Epithelial cell of prostate (primary cell): Measurements from ENCODE around the gene ERAS.
"Not testable (repeated sequence)": the region's sequence is repeated elsewhere in the genome, so short reads cannot be mapped to it uniquely, and the experiment has no call there.

Source experiments
- DNase-seq: peaks from one replicate; pipeline ENCODE4 v3.0.0-alpha.2; 2011; ENCODE audit warnings: low read depth, low spot score
- H3K27ac ChIP-seq: fragments of 450-650 bp; 2 replicates; pipeline ENCODE4 v1.5.1; 2017; ENCODE audit warnings: mild to moderate bottlenecking

The ERAS gene

GRCh38 chrX:48794911-48795515, 31.3 kb upstream of the ERAS start:
- DNase-seq: no peak
- no peak overlapping the region for H3K27ac ChIP-seq

GRCh38 chrX:48798318-48798717, 28.0 kb upstream of the ERAS start:
- DNase-seq: no peak
- no peak overlapping the region for H3K27ac ChIP-seq

- DNase-seq: no peak
- peak overlapping the region; percentile 88 for H3K27ac ChIP-seq
Measured at GRCh38 chrX:48800574-48801279, 25.6 kb upstream of the ERAS start.

- H3K27ac ChIP-seq: peak within 1 kb of the TSS; percentile 88
- DNase-seq: peak; percentile 92
Measured at GRCh38 chrX:48801280-48802088, 24.8 kb upstream of the ERAS start, which contains the start of gene HDAC6. HDAC6 (plus strand) TSS chrX:48802067; CDS start chrX:48802693, 626 bp downstream.

GRCh38 chrX:48802089-48802904, 24.0 kb upstream of the ERAS start:
- peak overlapping the region; percentile 88 for H3K27ac ChIP-seq
- peak; percentile 24 for DNase-seq

GRCh38 chrX:48802905-48803200, 23.5 kb upstream of the ERAS start:
- H3K27ac ChIP-seq: peak overlapping the region; percentile 88

GRCh38 chrX:48806081-48806480, 20.2 kb upstream of the ERAS start:
- no peak for DNase-seq
- H3K27ac ChIP-seq: no peak overlapping the region

More at GRCh38 chrX:48802905-48803200, 23.5 kb upstream of the ERAS start:
- no peak for DNase-seq

GRCh38 chrX:48813644-48814043, 12.7 kb upstream of the ERAS start:
- no peak for DNase-seq
- no peak overlapping the region for H3K27ac ChIP-seq

- no peak overlapping the region for H3K27ac ChIP-seq
- DNase-seq: no peak
Measured at GRCh38 chrX:48814722-48815121, 11.6 kb upstream of the ERAS start.

- DNase-seq: no peak
- no peak overlapping the region for H3K27ac ChIP-seq
Measured at GRCh38 chrX:48815266-48815665, 11.0 kb upstream of the ERAS start.

- no peak overlapping the region for H3K27ac ChIP-seq
- no peak for DNase-seq
Measured at GRCh38 chrX:48816014-48816810, 10.1 kb upstream of the ERAS start.

- no peak for DNase-seq
- no peak overlapping the region for H3K27ac ChIP-seq
Measured at GRCh38 chrX:48818098-48818497, 8.2 kb upstream of the ERAS start.

- H3K27ac ChIP-seq: no peak overlapping the region
- no peak for DNase-seq
Measured at GRCh38 chrX:48818866-48819265, 7.4 kb upstream of the ERAS start.

GRCh38 chrX:48819394-48819793, 6.9 kb upstream of the ERAS start:
- DNase-seq, H3K27ac ChIP-seq: not testable (repeated sequence)

GRCh38 chrX:48823053-48823452, 3.3 kb upstream of the ERAS start:
- DNase-seq: no peak
- no peak overlapping the region for H3K27ac ChIP-seq

GRCh38 chrX:48824066-48824465, 2.2 kb upstream of the ERAS start:
- DNase-seq: no peak
- no peak overlapping the region for H3K27ac ChIP-seq

- H3K27ac ChIP-seq: no peak overlapping the region
- DNase-seq: no peak
Measured at GRCh38 chrX:48826876-48827653, 752 bp downstream of the ERAS start.

GRCh38 chrX:48827654-48827968, 1.3 kb downstream of the ERAS start:
- no peak for DNase-seq
- no peak overlapping the region for H3K27ac ChIP-seq
